ENCODE measurements around the gene FAM107B. TPM values are rescaled to one million over a fixed set of nuclear protein-coding genes. Genes with fewer than 3 reads are reported as not detected.

Gene FAM107B
- total RNA-seq, 1 experiment from 2014 or later = 41.6 TPM

GRCh38 chr10:14526326-14526725, 248.4 kb downstream of the FAM107B start:
- CTCF ChIA-PET = no interaction called here
- Histone ChIP-seq H3K9me3 (ENCODE audit: control insufficient read depth in 1 of 2, insufficient read depth in 1 of 2, low read depth in 1 of 2, low read length in 2 of 2) (no peaks in the 10 kb centered on the region), H3K9ac (ENCODE audit: low read length) (no peak overlapping the region), H3K4me2 (ENCODE audit: low read length) (no peak overlapping the region), H3K27ac (ENCODE audit: low read depth, low read length) (no peak overlapping the region), H3K4me1 (ENCODE audit: control insufficient read depth in 1 of 2, insufficient read depth in 2 of 2, low read length in 2 of 2) (no peaks in the 10 kb centered on the region), H4K20me1 (ENCODE audit: insufficient read depth) (no peaks in the 10 kb centered on the region), H3K27me3 (ENCODE audit: insufficient read depth, low read length) (no peaks in the 10 kb centered on the region), H3K9me2 (ENCODE audit: insufficient read depth) (no peaks in the 10 kb centered on the region), H3K4me3 (replicated peaks in 1 of 2; ENCODE audit: low read depth in 1 of 2, low read length in 2 of 2) (no peak overlapping the region), H3K79me2 (ENCODE audit: insufficient read depth, low read length) (no peaks in the 10 kb centered on the region), H3K36me3 (ENCODE audit: control insufficient read depth in 1 of 2, insufficient read depth in 2 of 2, low read length in 2 of 2) (peaks cover 0 to 3% of the 10 kb centered on the region in 2 experiments; a peak in 1 of 4 replicates), H2AFZ (ENCODE audit: low read depth, low read length, poor library complexity, severe bottlenecking) (no peak overlapping the region)
- BruUV-seq (replicated peaks) = no TSS peak
- intact Hi-C loops (cut with micrococcal nuclease) = no loop called here
- TF ChIP-seq SIN3A (IDR thresholded peaks at IDR 0.05; ENCODE audit: low read depth) (no peak), CTCF (IDR thresholded peaks at IDR 0.05 in 2 of 3, conservative IDR thresholded peaks at IDR 0.05 in 1 of 3; ENCODE audit: borderline replicate concordance in 1 of 3, insufficient read depth in 1 of 3, low read depth in 2 of 3, low read length in 2 of 3) (no peak), ELF1 (IDR thresholded peaks at IDR 0.05; ENCODE audit: borderline replicate concordance, low read depth) (no peak), FOSL1 (IDR thresholded peaks at IDR 0.05; ENCODE audit: low read depth) (no peak), SP1 (IDR thresholded peaks at IDR 0.05; ENCODE audit: low read depth) (no peak), ZFX (IDR thresholded peaks at IDR 0.05) (no peak), YY1 (IDR thresholded peaks at IDR 0.05; ENCODE audit: extremely low read depth, insufficient replicate concordance, low read depth, low read length) (no peak), MAX (IDR thresholded peaks at IDR 0.05) (no peak), POLR2AphosphoS5 (IDR thresholded peaks at IDR 0.05; ENCODE audit: low read depth, low read length) (no peak), CBX3 (IDR thresholded peaks at IDR 0.05; ENCODE audit: low read depth) (no peak), EGR1 (IDR thresholded peaks at IDR 0.05; ENCODE audit: low read depth) (no peak), ZNF274 (IDR thresholded peaks at IDR 0.05; ENCODE audit: low read depth, low read length) (no peak)
- POLR2A ChIA-PET = no interaction called here
- DNase-seq (ENCODE audit: low read depth, low spot score) = no peak
- RAD21 ChIA-PET (ENCODE audit: low non-redundant PET in 1 of 2, low total read pairs in 2 of 2, uncharacterized antibody in 2 of 2, unreplicated experiment in 2 of 2) = no interaction called here
- ATAC-seq = no peak
